Measurements from ENCODE around the gene SPTBN5. TPM values are rescaled to one million over a fixed set of nuclear protein-coding genes. Genes with fewer than 3 reads are reported as not detected.

The SPTBN5 gene
- total RNA-seq, 1 donor from 2014 or later, result 3.2 TPM

DNA sequence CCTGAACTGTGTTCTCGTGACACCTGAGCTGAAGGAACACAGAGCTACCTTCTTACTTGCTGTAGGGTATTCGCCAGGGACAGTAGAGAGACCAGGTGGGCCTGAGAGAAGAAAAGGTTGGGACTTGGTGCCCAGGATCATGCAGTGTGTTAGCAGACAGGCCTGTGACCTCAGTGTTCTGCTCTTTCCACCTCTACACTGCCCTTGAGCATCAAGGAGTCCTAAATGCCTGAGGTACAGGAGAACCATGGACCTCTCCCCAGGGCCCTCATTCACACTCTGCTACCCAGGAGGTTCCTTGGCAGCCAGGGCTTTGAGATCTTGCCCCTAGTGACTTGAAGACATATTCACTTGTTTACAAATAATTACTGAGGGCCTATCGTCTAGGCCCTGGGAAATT is 88.1 kb downstream of the SPTBN5 start:
- peak overlapping the region; percentile 98 for H3K27ac Mint-ChIP-seq (ENCODE audit: unreplicated experiment)
- no peak overlapping the region for H3K4me3 Mint-ChIP-seq (ENCODE audit: unreplicated experiment)
- peaks cover 27% of the 10 kb centered on the region for H3K4me1 Mint-ChIP-seq (ENCODE audit: unreplicated experiment)

GRCh38 chr15:41804916-41805666 is 88.8 kb downstream of the SPTBN5 start:
- H3K9me3 Mint-ChIP-seq (ENCODE audit: unreplicated experiment), result no peaks in the 10 kb centered on the region
- H3K4me3 Mint-ChIP-seq (ENCODE audit: unreplicated experiment), result no peak overlapping the region
- peak overlapping the region; percentile 98 for H3K27ac Mint-ChIP-seq (ENCODE audit: unreplicated experiment)
- no peak for TF ChIP-seq CTCF (IDR thresholded peaks at IDR 0.05)
- no peak for DNase-seq (ENCODE audit: extremely low spot score, unreplicated experiment)
- H3K27me3 Mint-ChIP-seq (ENCODE audit: unreplicated experiment), result no peaks in the 10 kb centered on the region
- H3K36me3 Mint-ChIP-seq (ENCODE audit: unreplicated experiment), result peaks cover 5% of the 10 kb centered on the region
- H3K4me1 Mint-ChIP-seq (ENCODE audit: unreplicated experiment), result peaks cover 27% of the 10 kb centered on the region

More for the DNA sequence above, 88.1 kb downstream of the SPTBN5 start:
- H3K9me3 Mint-ChIP-seq (ENCODE audit: unreplicated experiment), result no peaks in the 10 kb centered on the region
- TF ChIP-seq CTCF (IDR thresholded peaks at IDR 0.05), result no peak
- H3K36me3 Mint-ChIP-seq (ENCODE audit: unreplicated experiment), result no peaks in the 10 kb centered on the region
- no peak for DNase-seq (ENCODE audit: extremely low spot score, unreplicated experiment)
- H3K27me3 Mint-ChIP-seq (ENCODE audit: unreplicated experiment), result no peaks in the 10 kb centered on the region

- peaks cover 7% of the 10 kb centered on the region for H3K36me3 Mint-ChIP-seq (ENCODE audit: unreplicated experiment)
- H3K9me3 Mint-ChIP-seq (ENCODE audit: unreplicated experiment), result no peaks in the 10 kb centered on the region
- DNase-seq (ENCODE audit: extremely low spot score, unreplicated experiment), result no peak
- no peak overlapping the region for H3K4me3 Mint-ChIP-seq (ENCODE audit: unreplicated experiment)
- peak overlapping the region; percentile 98 for H3K27ac Mint-ChIP-seq (ENCODE audit: unreplicated experiment)
- TF ChIP-seq CTCF (IDR thresholded peaks at IDR 0.05), result no peak
- H3K4me1 Mint-ChIP-seq (ENCODE audit: unreplicated experiment), result peaks cover 27% of the 10 kb centered on the region
- H3K27me3 Mint-ChIP-seq (ENCODE audit: unreplicated experiment), result no peaks in the 10 kb centered on the region
Measured at GRCh38 chr15:41804361-41804760, 89.5 kb downstream of the SPTBN5 start.

GRCh38 chr15:41801850-41802455 is 91.9 kb downstream of the SPTBN5 start:
- Mint-ChIP-seq H3K9me3 (ENCODE audit: unreplicated experiment) (no peaks in the 10 kb centered on the region), H3K4me1 (ENCODE audit: unreplicated experiment) (peaks cover 43% of the 10 kb centered on the region), H3K27ac (ENCODE audit: unreplicated experiment) (no peak overlapping the region), H3K36me3 (ENCODE audit: unreplicated experiment) (peaks cover 7% of the 10 kb centered on the region), H3K4me3 (ENCODE audit: unreplicated experiment) (no peak overlapping the region), H3K27me3 (ENCODE audit: unreplicated experiment) (no peaks in the 10 kb centered on the region)
- no peak for DNase-seq (ENCODE audit: extremely low spot score, unreplicated experiment)
- no peak for TF ChIP-seq CTCF (IDR thresholded peaks at IDR 0.05)

- H3K4me3 Mint-ChIP-seq (ENCODE audit: unreplicated experiment), result no peak overlapping the region
- H3K27me3 Mint-ChIP-seq (ENCODE audit: unreplicated experiment), result no peaks in the 10 kb centered on the region
- H3K4me1 Mint-ChIP-seq (ENCODE audit: unreplicated experiment), result peaks cover 43% of the 10 kb centered on the region
- no peak overlapping the region for H3K27ac Mint-ChIP-seq (ENCODE audit: unreplicated experiment)
- H3K36me3 Mint-ChIP-seq (ENCODE audit: unreplicated experiment), result peaks cover 7% of the 10 kb centered on the region
- H3K9me3 Mint-ChIP-seq (ENCODE audit: unreplicated experiment), result no peaks in the 10 kb centered on the region
- no peak for TF ChIP-seq CTCF (IDR thresholded peaks at IDR 0.05)
- DNase-seq (ENCODE audit: extremely low spot score, unreplicated experiment), result no peak
Measured at GRCh38 chr15:41801185-41801584, 92.7 kb downstream of the SPTBN5 start.
